Stomach (tissue), 9 donors: ENCODE measurements around the gene PDE4B. TPM values are rescaled to one million over a fixed set of nuclear protein-coding genes. Genes with fewer than 3 reads are reported as not detected.

Experiments used
- DNase-seq, 2 donors: peaks; one replicate each; pipeline versions ENCODE4 v3.0.0 to v3.0.0-alpha.2; 2013 to 2019
- H3K27ac ChIP-seq, 5 donors: fragments of 200-600 bp in 4 of 5; sonication (generic) in 4 of 5; one replicate each; pipeline ENCODE4 v1.5.1; 2013 to 2019; ENCODE audit warnings: mild to moderate bottlenecking in 1 of 5, moderate library complexity in 1 of 5
- H3K27me3 ChIP-seq, 3 donors: fragments of 200-600 bp; sonication (generic); one replicate each; pipeline ENCODE4 v1.5.1; 2017 to 2019; ENCODE audit warnings: mixed run types in 1 of 3
- H3K36me3 ChIP-seq, 4 donors: fragments of 200-600 bp; sonication (generic); 1 replicate in 3 of 4; 2 replicates in 1 of 4; pipeline ENCODE4 v1.5.1; 2016 to 2019
- H3K4me1 ChIP-seq, 4 donors: fragments of 200-600 bp; sonication (generic); one replicate each; pipeline ENCODE4 v1.5.1; 2016 to 2019
- H3K4me3 ChIP-seq, 4 donors: fragments of 200-600 bp; sonication (generic) in 3 of 4; one replicate each; pipeline ENCODE4 v1.5.1; 2016 to 2019; ENCODE audit warnings: mild to moderate bottlenecking in 1 of 4
- H3K9me3 ChIP-seq, 4 donors: fragments of 200-600 bp; sonication (generic); one replicate each; pipeline ENCODE4 v1.5.1; 2016 to 2019
- CTCF ChIP-seq, 7 experiments: fragments of 450-650 bp in 4 of 7; fragments of 200-600 bp in 3 of 7; sonication (generic) in 3 of 7; IDR thresholded peaks; one replicate each; pipeline ENCODE4 v1.5.1; 2016 to 2019; ENCODE audit warnings: antibody characterized with exemption in 7 of 7, control low read depth in 2 of 7, mild to moderate bottlenecking in 1 of 7
- EP300 ChIP-seq: sonication (generic); formaldehyde crosslinking; IDR thresholded peaks from one replicate; pipeline ENCODE4 v1.6.1; 2017; ENCODE audit warnings: antibody characterized with exemption
- POLR2A ChIP-seq, 4 donors: fragments of 450-650 bp; IDR thresholded peaks; one replicate each; pipeline ENCODE4 v1.6.1; 2016; ENCODE audit warnings: antibody characterized with exemption in 4 of 4, control low read depth in 2 of 4, mild to moderate bottlenecking in 1 of 4, moderate library complexity in 1 of 4
- POLR2AphosphoS5 ChIP-seq, 3 donors: sonication (generic); formaldehyde crosslinking; IDR thresholded peaks; one replicate each; pipeline ENCODE4 v1.6.1; 2016; ENCODE audit warnings: antibody characterized with exemption in 3 of 3
- WGBS, 5 donors: extraction: QIAGEN DNeasy Blood & Tissue Kit in 3 of 5; methylation state at CpG; one replicate each; pipeline versions ENCODE4 v1.1.5 to v1.1.7; 2013 to 2018; 5-methylcytosine and 5-hydroxymethylcytosine counted together
- intact Hi-C: fragments of 100-400 bp; cut with DNase I; formaldehyde crosslinking; loops from one replicate; pipeline ENCODE4 v1.15.1; 2023; ENCODE audit warnings: low total_unique reads
- polyA plus RNA-seq, 3 donors: library from polyadenylated mRNA; stranded (reverse); fragments of 200-250 nt; gene quantifications; one replicate each; pipeline ENCODE4 v1.2.3, GENCODE V29; 2013
- total RNA-seq, 5 donors: library from RNA; depleted of rRNA; stranded (reverse); fragments of >200 nt; gene quantifications; one replicate each; pipeline versions ENCODE4 v1.1.0 to v1.2.3, GENCODE V29; 2014 to 2016
- donor health status: healthy with polysubstance abuse.
- donor health status: Bipolar disorder and iron deficiency.
- donor health status: healthy.

PDE4B gene
- total and polyA plus RNA-seq, 8 donors, result 0.45 to 34.3 (median 3.2) TPM

- Histone ChIP-seq H3K4me3 (no peak overlapping the region), H3K27me3 (no peaks in the 10 kb centered on the region), H3K36me3 (peaks cover 0 to 8% (median 7%) of the 10 kb centered on the region in 4 donors), H3K4me1 (peaks cover under 1 to 51% (median 25%) of the 10 kb centered on the region in 4 donors), H3K27ac (no peak overlapping the region), H3K9me3 (no peaks in the 10 kb centered on the region)
- no peak for DNase-seq
- intact Hi-C loops, result no loop called here
- WGBS, 5 donors, result 52 to 72% (median 56%) methylated on average over 4 of the region's 4 CpGs
- TF ChIP-seq CTCF (IDR thresholded peaks at IDR 0.05) (no peak), EP300 (no peak), POLR2A (IDR thresholded peaks at IDR 0.05) (no peak), POLR2AphosphoS5 (IDR thresholded peaks at IDR 0.05) (no peak)
Measured at GRCh38 chr1:66357021-66357420, 564.3 kb downstream of the PDE4B start.

GRCh38 chr1:66357478-66358197 lies 564.9 kb downstream of the PDE4B start:
- TF ChIP-seq POLR2A (IDR thresholded peaks at IDR 0.05) (no peak), CTCF (IDR thresholded peaks at IDR 0.05) (no peak), EP300 (no peak), POLR2AphosphoS5 (IDR thresholded peaks at IDR 0.05) (no peak)
- Histone ChIP-seq H3K4me3 (no peak overlapping the region), H3K9me3 (no peaks in the 10 kb centered on the region), H3K4me1 (peaks cover 0 to 44% (median 22%) of the 10 kb centered on the region in 4 donors), H3K36me3 (peaks cover 0 to 14% (median 13%) of the 10 kb centered on the region in 4 donors), H3K27ac (no peak overlapping the region), H3K27me3 (no peaks in the 10 kb centered on the region)
- no peak for DNase-seq
- intact Hi-C loops, result no loop called here
- WGBS, 5 donors, result 83 to 89% (median 87%) methylated on average over 3 of the region's 3 CpGs

- intact Hi-C loops, result no loop called here
- H3K4me3 ChIP-seq, result no peak overlapping the region
- 24 to 50% (median 29%) methylated on average over 1 of the region's 1 CpG for WGBS, 5 donors
- peak overlapping the region in 1 of 5 donors; percentile 29 for H3K27ac ChIP-seq
- H3K4me1 ChIP-seq, result peaks cover 0 to 28% (median 12%) of the 10 kb centered on the region in 4 donors
- DNase-seq, result no peak
- TF ChIP-seq EP300 (no peak), POLR2AphosphoS5 (IDR thresholded peaks at IDR 0.05) (no peak), POLR2A (IDR thresholded peaks at IDR 0.05) (no peak), CTCF (IDR thresholded peaks at IDR 0.05) (no peak)
- no peaks in the 10 kb centered on the region for H3K27me3 ChIP-seq
- H3K9me3 ChIP-seq, result no peaks in the 10 kb centered on the region
- H3K36me3 ChIP-seq, result peaks cover 0 to 30% (median 22%) of the 10 kb centered on the region in 4 donors
Measured at GRCh38 chr1:66359269-66359668, 566.6 kb downstream of the PDE4B start.

- Histone ChIP-seq H3K27ac (peak overlapping the region in 1 of 5 donors; percentile 29), H3K36me3 (peaks cover 0 to 33% (median 25%) of the 10 kb centered on the region in 4 donors), H3K9me3 (no peaks in the 10 kb centered on the region), H3K4me3 (no peak overlapping the region), H3K27me3 (no peaks in the 10 kb centered on the region), H3K4me1 (peaks cover 0 to 23% (median 8%) of the 10 kb centered on the region in 4 donors)
- TF ChIP-seq POLR2AphosphoS5 (IDR thresholded peaks at IDR 0.05) (no peak), EP300 (no peak), CTCF (IDR thresholded peaks at IDR 0.05) (no peak), POLR2A (IDR thresholded peaks at IDR 0.05) (no peak)
- DNase-seq, result no peak
- intact Hi-C loops, result no loop called here
Measured at GRCh38 chr1:66359815-66360214, 567.1 kb downstream of the PDE4B start.
